ENCODE measurements around the gene CBLN3. TPM values are rescaled to one million over a fixed set of nuclear protein-coding genes. Genes with fewer than 3 reads are reported as not detected.

The CBLN3 gene
- total and polyA plus RNA-seq, 2 experiments from 2014 or later, result 2.4 to 5.6 TPM

DNA sequence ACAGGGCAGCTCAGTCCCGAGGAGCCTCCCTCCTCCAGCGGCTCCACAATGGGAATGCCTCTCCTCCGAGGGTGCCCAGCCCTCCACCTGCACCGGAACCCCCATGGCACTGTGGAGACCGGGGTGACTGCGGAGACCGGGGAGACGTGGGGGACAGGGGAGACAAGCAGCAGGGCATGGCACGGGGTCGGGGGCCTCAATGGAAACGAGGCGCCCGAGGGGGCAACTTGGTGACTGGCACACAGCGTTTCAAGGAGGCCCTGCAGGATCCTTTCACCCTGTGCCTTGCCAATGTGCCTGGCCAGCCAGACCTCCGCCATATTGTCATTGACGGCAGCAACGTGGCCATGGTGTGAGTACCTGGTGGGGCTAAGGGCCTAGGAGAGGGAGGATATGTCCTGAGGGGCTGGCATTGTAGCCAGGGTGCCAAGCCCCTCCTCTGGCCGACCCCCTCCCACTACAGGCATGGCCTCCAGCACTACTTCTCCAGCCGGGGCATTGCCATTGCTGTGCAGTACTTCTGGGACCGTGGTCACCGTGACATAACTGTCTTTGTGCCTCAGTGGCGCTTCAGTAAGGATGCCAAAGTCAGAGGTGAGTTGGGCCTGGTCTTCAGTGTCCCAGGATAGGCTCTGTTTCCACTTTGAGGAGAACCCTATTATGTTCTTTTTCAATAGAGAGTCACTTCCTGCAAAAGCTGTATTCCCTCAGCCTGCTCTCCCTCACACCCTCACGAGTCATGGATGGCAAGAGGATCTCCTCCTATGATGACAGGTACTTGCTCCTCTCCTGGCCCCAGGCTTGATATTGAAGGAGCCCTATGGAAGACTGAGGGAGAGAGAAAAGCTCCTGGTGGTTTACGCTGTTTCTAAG lies 3.0 kb upstream of the CBLN3 start:
- Histone ChIP-seq H3K4me1 (ENCODE audit: insufficient read depth) (peaks cover 33% of the 10 kb centered on the region), H3K36me3 (ENCODE audit: low read depth) (peaks cover 24% of the 10 kb centered on the region), H3F3A (ENCODE audit: insufficient read depth) (peaks cover 39% of the 10 kb centered on the region), H3K27me3 (replicated peaks; ENCODE audit: insufficient read depth) (no peaks in the 10 kb centered on the region), H3K79me2 (ENCODE audit: insufficient read depth) (peaks cover 52% of the 10 kb centered on the region), H3K27ac (0 out of 2 replicates have a peak overlapping the region, but pooled peaks have one; percentile 1), H2AFZ (no peak overlapping the region), H4K20me1 (ENCODE audit: insufficient read depth) (no peaks in the 10 kb centered on the region), H3K9me3 (ENCODE audit: low read depth) (no peaks in the 10 kb centered on the region), H3K4me2 (ENCODE audit: unreplicated experiment) (peak overlapping the region; percentile 97), H3K9me2 (ENCODE audit: insufficient read depth) (no peaks in the 10 kb centered on the region), H3K9ac (peak overlapping the region; percentile 97; the same call in 1 of the 2 replicates), H3K4me3 (peak overlapping the region; percentile 97)
- in situ Hi-C loops (cut with MboI), result no loop called here
- TF ChIP-seq EZH2phosphoT487 (IDR thresholded peaks at IDR 0.05; ENCODE audit: insufficient read depth, low read depth), result no peak
- TF ChIP-seq EZH2 (IDR thresholded peaks at IDR 0.05; ENCODE audit: insufficient read depth, poor library complexity, severe bottlenecking), result no peak
- 68 to 70% methylated on average over 20 to 24 of the region's 24 CpGs for WGBS, 2 experiments (ENCODE audit: low coverage in 1 of 2, low lambda C conversion rate in 2 of 2, missing lambda C conversion rate in 2 of 2)
- DNase-seq, result peak; percentile 59

DNA sequence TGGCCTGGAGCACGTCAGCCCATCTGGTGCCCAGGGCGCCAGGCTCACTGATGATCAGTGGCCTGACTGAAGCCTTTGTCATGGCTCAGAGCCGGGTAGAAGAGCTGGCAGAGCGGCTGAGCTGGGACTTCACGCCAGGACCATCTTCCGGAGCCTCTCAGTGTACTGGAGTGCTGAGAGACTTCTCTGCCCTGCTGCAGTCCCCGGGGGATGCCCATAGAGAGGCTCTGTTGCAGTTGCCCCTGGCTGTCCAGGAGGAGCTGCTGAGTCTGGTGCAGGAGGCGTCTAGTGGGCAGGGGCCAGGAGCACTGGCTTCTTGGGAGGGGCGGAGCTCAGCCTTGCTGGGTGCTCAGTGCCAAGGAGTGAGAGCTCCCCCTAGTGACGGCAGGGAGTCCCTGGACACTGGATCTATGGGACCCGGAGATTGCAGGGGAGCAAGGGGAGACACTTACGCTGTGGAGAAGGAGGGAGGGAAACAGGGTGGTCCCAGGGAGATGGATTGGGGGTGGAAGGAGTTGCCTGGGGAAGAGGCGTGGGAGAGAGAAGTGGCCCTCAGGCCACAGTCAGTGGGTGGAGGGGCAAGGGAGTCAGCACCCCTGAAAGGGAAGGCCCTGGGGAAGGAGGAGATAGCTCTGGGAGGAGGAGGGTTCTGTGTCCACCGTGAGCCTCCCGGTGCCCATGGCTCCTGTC lies 2.2 kb upstream of the CBLN3 start:
- H3K4me1 ChIP-seq (ENCODE audit: insufficient read depth), result peaks cover 33% of the 10 kb centered on the region
- TF ChIP-seq EZH2 (IDR thresholded peaks at IDR 0.05; ENCODE audit: insufficient read depth, poor library complexity, severe bottlenecking) (no peak), EZH2phosphoT487 (IDR thresholded peaks at IDR 0.05; ENCODE audit: insufficient read depth, low read depth) (no peak)
- H3F3A ChIP-seq (ENCODE audit: insufficient read depth), result peaks cover 39% of the 10 kb centered on the region
- H3K27ac ChIP-seq, result peak overlapping the region; percentile 98
- no peak overlapping the region for H2AFZ ChIP-seq
- H3K36me3 ChIP-seq (ENCODE audit: low read depth), result peaks cover 24% of the 10 kb centered on the region
- 3% methylated on average over 12 to 15 of the region's 15 CpGs for WGBS, 2 experiments (ENCODE audit: low coverage in 1 of 2, low lambda C conversion rate in 2 of 2, missing lambda C conversion rate in 2 of 2)
- peak overlapping the region; percentile 97 for H3K4me3 ChIP-seq
- no peaks in the 10 kb centered on the region for H3K9me2 ChIP-seq (ENCODE audit: insufficient read depth)
- H3K9me3 ChIP-seq (ENCODE audit: low read depth), result no peaks in the 10 kb centered on the region
- DNase-seq, result peak; percentile 97
- peak overlapping the region; percentile 97 for H3K4me2 ChIP-seq (ENCODE audit: unreplicated experiment)
- H3K27me3 ChIP-seq (replicated peaks; ENCODE audit: insufficient read depth), result no peaks in the 10 kb centered on the region
- H3K79me2 ChIP-seq (ENCODE audit: insufficient read depth), result peaks cover 46% of the 10 kb centered on the region
- H4K20me1 ChIP-seq (ENCODE audit: insufficient read depth), result no peaks in the 10 kb centered on the region
- in situ Hi-C loops (cut with MboI), result no loop called here
- peak overlapping the region; percentile 97 for H3K9ac ChIP-seq

DNA sequence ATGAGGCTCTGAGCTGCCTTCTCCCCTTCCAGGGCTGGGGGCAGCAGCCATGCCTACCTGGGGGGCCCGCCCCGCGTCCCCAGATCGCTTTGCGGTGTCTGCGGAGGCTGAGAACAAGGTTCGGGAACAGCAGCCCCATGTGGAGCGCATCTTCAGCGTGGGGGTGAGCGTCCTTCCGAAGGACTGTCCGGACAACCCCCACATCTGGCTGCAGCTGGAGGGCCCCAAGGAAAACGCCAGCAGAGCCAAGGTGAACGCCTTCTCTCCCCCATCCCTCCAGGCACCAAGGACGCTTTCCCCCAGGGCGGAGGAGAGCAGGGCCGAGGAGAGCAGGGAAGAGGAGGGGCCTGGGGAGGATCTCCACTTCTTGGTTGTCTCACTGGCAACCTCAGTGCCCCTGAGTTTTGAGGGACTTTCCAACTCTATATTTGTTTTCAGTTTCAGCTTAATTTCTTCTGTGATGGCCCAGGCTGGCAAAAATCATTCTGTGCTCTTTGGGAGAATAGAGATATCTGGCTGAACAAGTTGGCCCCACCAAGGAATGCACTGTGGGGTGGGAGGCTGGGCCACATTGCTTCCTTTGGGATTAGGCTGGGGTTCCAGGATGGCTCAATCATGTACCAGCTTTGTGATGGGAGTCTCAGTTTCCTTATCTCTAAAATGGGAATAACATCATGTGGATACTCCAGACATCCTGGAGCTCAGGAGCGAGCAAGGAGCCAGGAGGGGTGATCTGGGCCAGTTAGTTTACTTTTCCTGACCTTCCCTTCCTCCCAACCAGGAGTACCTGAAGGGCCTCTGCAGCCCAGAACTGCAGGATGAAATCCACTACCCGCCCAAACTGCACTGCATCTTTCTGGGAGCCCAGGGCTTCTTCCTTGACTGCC lies 1.5 kb upstream of the CBLN3 start:
- in situ Hi-C loops (cut with MboI), result no loop called here
- H3K79me2 ChIP-seq (ENCODE audit: insufficient read depth), result peaks cover 46% of the 10 kb centered on the region
- no peak overlapping the region for H2AFZ ChIP-seq
- peak overlapping the region; percentile 97 for H3K4me2 ChIP-seq (ENCODE audit: unreplicated experiment)
- peak overlapping the region; percentile 98 for H3K27ac ChIP-seq
- no peaks in the 10 kb centered on the region for H3K27me3 ChIP-seq (replicated peaks; ENCODE audit: insufficient read depth)
- no peaks in the 10 kb centered on the region for H3K9me3 ChIP-seq (ENCODE audit: low read depth)
- peak overlapping the region; percentile 97 for H3K9ac ChIP-seq
- peaks cover 18% of the 10 kb centered on the region for H3K36me3 ChIP-seq (ENCODE audit: low read depth)
- H4K20me1 ChIP-seq (ENCODE audit: insufficient read depth), result no peaks in the 10 kb centered on the region
- peak; percentile 80 for DNase-seq
- H3K4me3 ChIP-seq, result peak overlapping the region; percentile 97
- H3F3A ChIP-seq (ENCODE audit: insufficient read depth), result peaks cover 40% of the 10 kb centered on the region
- no peaks in the 10 kb centered on the region for H3K9me2 ChIP-seq (ENCODE audit: insufficient read depth)
- H3K4me1 ChIP-seq (ENCODE audit: insufficient read depth), result peaks cover 34% of the 10 kb centered on the region
- 0 to 1% methylated on average over 19 of the region's 19 CpGs for WGBS, 2 experiments (ENCODE audit: low coverage in 1 of 2, low lambda C conversion rate in 2 of 2, missing lambda C conversion rate in 2 of 2)
- TF ChIP-seq EZH2 (IDR thresholded peaks at IDR 0.05; ENCODE audit: insufficient read depth, poor library complexity, severe bottlenecking), result no peak
- no peak for TF ChIP-seq EZH2phosphoT487 (IDR thresholded peaks at IDR 0.05; ENCODE audit: insufficient read depth, low read depth)

All from GM23248 (cell line).